22Rv1 (cell line): ENCODE data around the gene NCKIPSD.

Source experiments
- H3K27ac ChIP-seq: fragments of 450-650 bp; 2 replicates; pipeline ENCODE4 v1.5.1; 2017
- ZFX ChIP-seq: fragments of 450-650 bp; IDR thresholded peaks from 2 replicates; pipeline ENCODE4 v1.6.1; 2017; ENCODE audit warnings: antibody characterized with exemption, borderline replicate concordance
- TF ChIP-seq, protein P1 (sequence below): fragments of 450-650 bp; IDR thresholded peaks from 2 replicates; pipeline ENCODE4 v1.5.1; 2017; ENCODE audit warnings: mild to moderate bottlenecking

NCKIPSD gene

DNA sequence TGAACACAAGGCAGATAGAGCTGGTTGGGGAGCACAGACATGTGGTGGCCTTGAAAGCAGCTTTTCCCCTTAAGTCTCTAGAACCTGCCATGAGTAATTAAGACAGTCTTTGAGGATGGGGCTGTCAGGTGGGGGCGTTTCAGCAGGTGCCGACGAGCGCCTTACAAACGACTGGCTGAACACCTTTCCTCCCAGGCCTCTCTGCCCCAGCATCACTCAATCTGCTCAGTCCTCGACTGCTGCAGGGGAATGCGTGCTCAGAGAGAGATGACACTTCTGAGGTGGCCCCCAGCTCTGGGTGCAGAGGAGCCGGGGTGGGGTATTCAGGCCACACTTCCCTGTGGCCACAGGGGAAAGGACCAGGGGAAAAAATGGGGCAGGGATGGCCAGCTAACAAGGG lies 8.1 kb upstream of the NCKIPSD start:
- TF ChIP-seq, protein P1, sequence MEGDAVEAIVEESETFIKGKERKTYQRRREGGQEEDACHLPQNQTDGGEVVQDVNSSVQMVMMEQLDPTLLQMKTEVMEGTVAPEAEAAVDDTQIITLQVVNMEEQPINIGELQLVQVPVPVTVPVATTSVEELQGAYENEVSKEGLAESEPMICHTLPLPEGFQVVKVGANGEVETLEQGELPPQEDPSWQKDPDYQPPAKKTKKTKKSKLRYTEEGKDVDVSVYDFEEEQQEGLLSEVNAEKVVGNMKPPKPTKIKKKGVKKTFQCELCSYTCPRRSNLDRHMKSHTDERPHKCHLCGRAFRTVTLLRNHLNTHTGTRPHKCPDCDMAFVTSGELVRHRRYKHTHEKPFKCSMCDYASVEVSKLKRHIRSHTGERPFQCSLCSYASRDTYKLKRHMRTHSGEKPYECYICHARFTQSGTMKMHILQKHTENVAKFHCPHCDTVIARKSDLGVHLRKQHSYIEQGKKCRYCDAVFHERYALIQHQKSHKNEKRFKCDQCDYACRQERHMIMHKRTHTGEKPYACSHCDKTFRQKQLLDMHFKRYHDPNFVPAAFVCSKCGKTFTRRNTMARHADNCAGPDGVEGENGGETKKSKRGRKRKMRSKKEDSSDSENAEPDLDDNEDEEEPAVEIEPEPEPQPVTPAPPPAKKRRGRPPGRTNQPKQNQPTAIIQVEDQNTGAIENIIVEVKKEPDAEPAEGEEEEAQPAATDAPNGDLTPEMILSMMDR, result no peak
- TF ChIP-seq ZFX, result no peak
- no peak overlapping the region for H3K27ac ChIP-seq

DNA sequence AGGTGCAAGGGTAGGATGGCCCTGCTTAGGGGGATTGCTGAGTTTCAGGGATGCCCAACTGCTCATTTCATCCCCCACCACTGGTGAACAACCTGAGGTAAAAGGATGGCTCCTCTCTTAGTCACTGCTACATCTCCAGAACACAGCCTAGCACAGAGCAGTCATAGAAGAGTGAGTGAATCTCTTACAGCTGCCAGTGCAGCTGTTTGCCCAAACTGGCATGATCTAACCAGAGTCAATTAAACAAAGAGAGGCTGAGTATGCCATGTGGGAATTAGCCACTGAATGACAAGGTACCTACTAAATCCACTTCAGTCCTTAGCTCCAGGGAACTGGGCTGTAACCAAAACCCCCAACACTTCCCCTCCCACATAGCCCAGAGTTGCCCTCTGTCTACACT lies 6.8 kb upstream of the NCKIPSD start:
- TF ChIP-seq ZFX, result no peak
- TF ChIP-seq, protein P1, result no peak
- H3K27ac ChIP-seq, result no peak overlapping the region

DNA sequence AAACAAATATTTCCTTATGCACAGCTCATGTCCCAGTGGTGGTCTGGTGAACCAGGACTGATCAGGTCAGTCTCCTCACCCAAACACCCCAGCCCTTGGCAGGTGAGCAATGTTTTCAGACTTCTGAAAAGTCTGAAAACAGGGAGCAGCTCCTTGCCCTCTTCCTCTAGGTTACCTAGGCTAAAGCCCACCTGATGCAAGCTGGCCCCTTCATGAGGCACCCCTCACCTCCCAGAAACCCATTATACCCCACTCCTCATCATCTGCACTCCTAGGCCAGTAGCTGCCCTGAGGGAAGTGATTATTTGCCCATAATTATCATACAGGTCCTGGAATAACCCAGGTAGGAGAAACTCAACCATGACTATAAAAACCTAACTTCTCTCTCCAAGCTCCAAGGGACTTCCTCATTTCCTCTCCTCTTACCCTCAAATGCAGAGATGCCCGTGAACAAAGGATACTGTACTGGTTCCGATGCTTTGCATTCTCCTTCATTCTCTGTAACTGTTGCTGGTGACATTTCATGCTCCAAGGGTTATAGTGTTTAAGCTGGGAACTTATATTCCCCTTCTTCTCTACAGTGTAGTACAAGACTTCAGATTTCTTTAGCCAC lies 5.2 kb upstream of the NCKIPSD start:
- TF ChIP-seq, protein P1, result no peak
- TF ChIP-seq ZFX, result no peak
- no peak overlapping the region for H3K27ac ChIP-seq

DNA sequence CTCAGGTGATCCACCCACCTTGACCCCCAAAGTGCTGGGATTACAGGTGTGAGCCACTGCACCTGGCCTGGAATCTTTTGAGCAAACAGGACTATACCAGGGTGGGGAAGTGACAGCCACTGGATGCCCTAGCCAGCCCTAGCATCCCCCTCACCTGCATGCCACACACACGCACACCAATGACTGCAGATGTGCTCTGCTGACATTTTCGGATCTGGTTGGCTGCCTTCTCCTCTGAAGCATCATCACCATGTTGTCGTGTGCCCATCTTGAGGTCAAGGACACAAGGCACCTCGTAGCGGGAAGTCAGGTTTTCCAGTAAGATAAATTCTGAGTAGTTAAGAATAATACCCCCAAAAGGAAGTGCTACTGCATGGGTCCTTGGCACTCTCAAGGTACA lies 3.7 kb upstream of the NCKIPSD start:
- no peak for TF ChIP-seq ZFX
- TF ChIP-seq, protein P1, result no peak
- no peak overlapping the region for H3K27ac ChIP-seq

DNA sequence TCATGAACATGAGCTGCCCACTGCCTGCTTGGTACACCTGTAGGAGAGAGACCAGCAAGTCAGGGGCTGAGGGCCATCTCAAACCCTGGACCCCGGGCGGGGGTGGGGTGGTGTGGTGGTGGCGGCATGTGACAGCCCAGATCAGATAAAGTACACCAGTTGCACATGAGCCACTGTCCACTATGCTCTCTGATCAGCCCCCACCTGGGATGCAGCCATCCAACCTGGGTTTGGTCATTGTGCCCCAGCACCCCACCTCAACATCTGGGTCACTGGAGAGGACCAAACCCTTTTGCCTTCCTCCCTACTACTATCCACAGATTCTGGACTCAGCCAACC lies 3.0 kb upstream of the NCKIPSD start:
- H3K27ac ChIP-seq, result no peak overlapping the region
- TF ChIP-seq ZFX, result no peak
- TF ChIP-seq, protein P1, result no peak

DNA sequence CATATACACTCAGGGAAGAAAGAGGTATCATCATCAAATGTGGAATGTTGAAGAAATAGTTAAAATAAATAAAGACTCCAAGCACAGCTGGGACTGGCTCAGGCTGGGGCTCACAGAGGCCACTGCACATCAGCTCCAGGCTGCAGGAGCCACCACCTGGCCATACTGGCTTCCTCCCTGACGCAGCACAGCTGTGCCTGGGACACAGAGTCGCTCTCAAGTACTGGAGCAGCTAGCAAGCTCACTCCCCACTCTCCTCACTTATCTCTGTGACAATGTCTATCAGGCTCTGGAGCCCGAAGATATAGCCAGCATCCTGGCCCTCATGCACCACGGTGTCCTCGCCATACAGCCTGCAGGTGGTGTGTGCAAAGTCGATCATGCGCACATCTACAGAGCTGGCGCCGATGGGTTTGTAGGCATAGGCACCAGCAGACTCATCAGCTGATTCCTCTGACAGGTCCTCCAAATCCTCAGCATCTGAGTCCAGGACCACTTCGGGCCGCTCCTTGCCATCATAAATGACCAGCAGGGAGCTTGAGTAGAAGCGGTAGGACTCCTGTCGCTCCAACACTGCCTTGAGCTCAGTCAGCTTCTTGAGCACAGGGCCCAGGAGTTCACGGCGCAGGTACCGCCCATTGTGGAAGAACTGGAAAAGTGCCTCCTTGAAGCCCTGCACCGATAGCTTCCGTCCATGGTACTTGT lies 2.5 kb upstream of the NCKIPSD start:
- TF ChIP-seq ZFX, result no peak
- TF ChIP-seq, protein P1, result no peak
- H3K27ac ChIP-seq, result no peak overlapping the region

DNA sequence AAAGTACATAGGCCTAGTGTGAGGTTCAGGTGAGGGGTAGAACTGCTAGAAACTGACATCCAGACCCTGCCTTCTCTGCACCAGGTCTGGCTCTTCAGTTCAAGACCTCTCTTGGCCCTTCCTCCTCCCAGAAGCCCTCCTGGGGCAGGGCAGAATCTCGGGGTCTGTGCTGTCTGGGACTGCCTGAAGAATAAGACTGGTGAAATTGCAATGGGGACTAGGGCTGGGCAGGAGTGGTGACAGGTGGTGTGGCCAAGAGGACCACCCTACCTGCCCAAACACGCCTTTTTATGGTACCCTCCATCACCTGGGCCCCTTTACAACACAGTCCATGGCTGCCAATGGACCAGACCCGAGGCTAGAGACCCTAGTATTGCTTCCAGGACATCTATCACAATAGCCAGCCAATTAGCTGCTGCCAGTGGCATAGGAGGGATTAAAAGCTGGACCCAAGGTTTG lies 1.5 kb upstream of the NCKIPSD start:
- TF ChIP-seq, protein P1, result no peak
- TF ChIP-seq ZFX, result no peak
- H3K27ac ChIP-seq, result no peak overlapping the region
